Bronchial epithelial cell (primary cell): ENCODE data around the gene PRKCQ. TPM values are rescaled to one million over a fixed set of nuclear protein-coding genes. Genes with fewer than 3 reads are reported as not detected.

Experiments
- DNase-seq: peaks from one replicate; pipeline ENCODE4 v3.0.0-alpha.2; 2010; ENCODE audit warnings: low read depth
- FAIRE-seq: peaks from 2 replicates; lab custom pipeline; 2011; peaks lifted over from hg19 to GRCh38; lab: Jason Lieb, UNC
- H3K27me3 ChIP-seq: 2 replicates; pipeline ENCODE4 v1.5.1; 2011; ENCODE audit warnings: low read length; ENCODE audit not compliant: control insufficient read depth, insufficient read depth
- H3K36me3 ChIP-seq: 2 replicates; pipeline ENCODE4 v1.5.1; 2011; ENCODE audit warnings: low read length; ENCODE audit not compliant: control insufficient read depth, insufficient read depth
- H3K4me3 ChIP-seq: 2 replicates; pipeline ENCODE4 v1.5.1; 2011; ENCODE audit warnings: mild to moderate bottlenecking, low read depth, low read length, control low read depth
- total RNA-seq: library from RNA; depleted of rRNA; stranded (reverse); fragments of >200 nt; gene quantifications from 2 replicates; pipeline ENCODE4 v1.2.1, GENCODE V29; 2014
- TF ChIP-seq, protein P1 (sequence below): IDR thresholded peaks from 2 replicates; pipeline ENCODE4 v1.5.1; 2011; ENCODE audit warnings: mild to moderate bottlenecking, moderate library complexity, low read length, control low read depth, inconsistent platforms; ENCODE audit not compliant: insufficient read depth, severe bottlenecking

The PRKCQ gene
- total RNA-seq, 1 donor from 2014 or later, result 2.1 TPM

DNA sequence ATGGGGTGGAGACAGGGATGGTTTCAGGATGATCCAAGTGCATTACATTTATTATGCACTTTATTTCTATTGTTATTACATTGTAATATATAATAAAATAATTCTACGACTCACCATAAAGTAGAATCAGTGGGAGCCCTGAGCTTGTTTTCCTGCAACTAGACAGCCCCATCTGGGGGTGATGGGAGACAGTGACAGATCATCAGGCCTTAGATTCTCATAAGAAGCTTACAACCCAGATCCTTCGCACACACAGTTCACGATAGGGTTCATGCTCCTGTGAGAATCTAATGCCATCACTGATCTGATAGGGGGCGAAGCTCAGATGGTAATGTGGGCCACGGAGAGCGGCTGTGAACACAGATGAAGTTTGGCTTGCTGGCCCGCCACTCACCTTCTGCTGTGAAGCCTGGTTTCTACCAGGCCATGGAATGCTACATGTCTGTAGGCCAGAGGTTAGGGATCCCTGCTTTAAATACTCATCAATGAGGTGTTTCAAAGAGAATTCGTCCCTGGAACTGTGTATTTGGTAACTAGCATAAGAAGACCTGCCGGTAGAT, 21.2 kb upstream of the PRKCQ start:
- Histone ChIP-seq H3K36me3 (no peaks in the 10 kb centered on the region), H3K4me3 (no peak overlapping the region), H3K27me3 (peaks cover 2% of the 10 kb centered on the region)
- DNase-seq, result no peak
- FAIRE-seq, result no peak
- TF ChIP-seq, protein P1, sequence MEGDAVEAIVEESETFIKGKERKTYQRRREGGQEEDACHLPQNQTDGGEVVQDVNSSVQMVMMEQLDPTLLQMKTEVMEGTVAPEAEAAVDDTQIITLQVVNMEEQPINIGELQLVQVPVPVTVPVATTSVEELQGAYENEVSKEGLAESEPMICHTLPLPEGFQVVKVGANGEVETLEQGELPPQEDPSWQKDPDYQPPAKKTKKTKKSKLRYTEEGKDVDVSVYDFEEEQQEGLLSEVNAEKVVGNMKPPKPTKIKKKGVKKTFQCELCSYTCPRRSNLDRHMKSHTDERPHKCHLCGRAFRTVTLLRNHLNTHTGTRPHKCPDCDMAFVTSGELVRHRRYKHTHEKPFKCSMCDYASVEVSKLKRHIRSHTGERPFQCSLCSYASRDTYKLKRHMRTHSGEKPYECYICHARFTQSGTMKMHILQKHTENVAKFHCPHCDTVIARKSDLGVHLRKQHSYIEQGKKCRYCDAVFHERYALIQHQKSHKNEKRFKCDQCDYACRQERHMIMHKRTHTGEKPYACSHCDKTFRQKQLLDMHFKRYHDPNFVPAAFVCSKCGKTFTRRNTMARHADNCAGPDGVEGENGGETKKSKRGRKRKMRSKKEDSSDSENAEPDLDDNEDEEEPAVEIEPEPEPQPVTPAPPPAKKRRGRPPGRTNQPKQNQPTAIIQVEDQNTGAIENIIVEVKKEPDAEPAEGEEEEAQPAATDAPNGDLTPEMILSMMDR, result no peak

DNA sequence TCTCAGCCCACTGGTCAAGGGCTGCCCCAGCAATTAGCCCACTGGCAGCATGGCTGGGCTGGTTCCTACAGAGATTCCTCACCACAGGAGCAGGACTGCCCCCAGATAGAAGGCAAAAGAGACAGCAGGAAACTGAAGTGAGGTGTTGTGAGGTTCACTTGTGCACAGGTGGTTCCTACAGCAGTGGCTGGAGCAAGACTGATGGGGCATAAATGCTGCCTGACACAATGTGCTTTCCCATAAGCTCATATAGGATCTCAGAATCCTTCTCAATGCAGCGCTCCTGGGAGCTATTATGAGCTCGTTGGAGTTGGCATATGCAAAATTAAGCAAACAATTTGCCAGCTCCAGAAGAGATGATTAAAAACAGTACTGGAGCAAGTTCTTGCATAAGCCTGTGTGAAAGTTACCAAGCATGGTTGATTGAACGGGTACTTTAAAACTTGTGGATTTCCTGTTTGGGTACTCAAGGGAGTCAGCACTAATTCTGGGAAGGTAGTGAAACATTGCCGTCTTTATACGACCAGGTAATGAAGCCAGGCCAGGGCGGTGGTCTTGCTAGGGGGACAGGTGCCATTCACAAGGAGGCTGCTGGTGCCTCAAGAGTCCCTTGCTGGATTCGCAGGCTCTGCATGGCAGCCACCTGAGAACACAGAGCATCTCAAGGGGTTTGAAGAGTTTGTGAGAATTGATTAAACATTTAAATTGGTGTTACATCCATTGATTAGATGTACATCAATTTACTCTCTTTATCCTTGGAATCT, 20.3 kb upstream of the PRKCQ start:
- DNase-seq (no peak), FAIRE-seq (peak; percentile 72)
- TF ChIP-seq, protein P1, result no peak
- Histone ChIP-seq H3K27me3 (peaks cover 2% of the 10 kb centered on the region), H3K36me3 (no peaks in the 10 kb centered on the region), H3K4me3 (no peak overlapping the region)

DNA sequence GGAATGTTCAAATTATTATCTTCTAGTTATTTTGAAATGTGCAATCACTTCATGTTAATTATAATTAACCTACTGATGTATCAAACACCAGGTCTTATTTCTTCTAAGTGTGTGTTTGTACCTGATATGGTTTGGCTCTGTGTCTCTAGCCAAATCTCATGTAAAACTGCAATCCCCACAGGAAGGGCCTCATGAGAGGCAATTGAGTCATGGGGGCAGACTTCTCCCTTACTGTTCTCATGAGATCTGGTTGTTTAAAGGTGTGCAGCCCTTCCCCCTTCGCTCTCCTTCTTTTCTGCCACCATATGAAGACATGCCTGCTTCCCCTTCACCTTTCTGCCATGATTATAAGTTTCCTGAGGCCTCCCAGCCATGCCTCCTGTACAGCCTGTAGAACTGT, 18.6 kb upstream of the PRKCQ start:
- DNase-seq (no peak), FAIRE-seq (no peak)
- Histone ChIP-seq H3K36me3 (no peaks in the 10 kb centered on the region), H3K27me3 (no peaks in the 10 kb centered on the region), H3K4me3 (no peak overlapping the region)
- TF ChIP-seq, protein P1, result no peak

DNA sequence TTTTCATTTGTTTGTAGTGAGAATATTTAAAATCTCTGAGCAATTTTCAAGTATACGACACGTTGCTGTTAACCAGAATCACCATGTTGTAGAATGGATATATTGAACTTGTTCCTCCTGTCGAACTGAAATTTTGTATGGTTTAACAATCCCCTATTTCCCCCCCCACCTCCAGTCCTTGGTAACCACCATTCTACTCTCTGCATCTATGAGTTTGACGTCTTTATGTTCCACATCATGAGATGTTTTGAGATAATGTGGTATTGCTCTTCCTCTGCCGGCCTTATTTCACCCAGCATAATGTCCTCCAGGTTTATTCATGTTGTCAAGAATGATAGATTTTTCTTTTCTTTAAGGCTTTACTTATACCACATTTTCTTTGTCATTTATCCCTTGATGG, 17.4 kb upstream of the PRKCQ start:
- Histone ChIP-seq H3K36me3 (no peaks in the 10 kb centered on the region), H3K27me3 (no peaks in the 10 kb centered on the region), H3K4me3 (no peak overlapping the region)
- FAIRE-seq, result no peak
- DNase-seq, result no peak
- TF ChIP-seq, protein P1, result no peak

DNA sequence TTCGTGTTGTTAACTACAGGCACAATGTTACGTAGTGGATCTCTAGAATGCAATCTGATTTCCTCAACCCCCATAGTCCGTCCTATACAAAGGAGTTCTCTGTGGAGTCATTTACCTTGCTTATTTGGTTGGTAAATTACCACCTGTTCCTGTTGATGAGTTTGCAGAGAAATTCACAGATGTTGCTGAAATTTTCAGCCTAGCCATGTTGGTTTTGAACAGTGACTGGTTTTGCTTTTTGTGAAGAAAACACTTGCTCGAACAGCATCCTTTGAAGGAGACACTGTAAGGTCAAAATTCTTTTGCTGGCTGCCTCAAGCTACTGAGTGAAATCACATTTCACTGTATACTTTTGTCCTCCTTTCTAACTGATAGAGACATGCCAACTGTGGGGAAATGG, 15.4 kb upstream of the PRKCQ start:
- FAIRE-seq (no peak), DNase-seq (no peak)
- TF ChIP-seq, protein P1, result no peak
- H3K4me3 ChIP-seq, result no peak overlapping the region
- H3K36me3 ChIP-seq, result no peaks in the 10 kb centered on the region
- H3K27me3 ChIP-seq, result no peaks in the 10 kb centered on the region
